CD14-positive monocyte (primary cell): ENCODE data around the gene ZDHHC14. TPM values are rescaled to one million over a fixed set of nuclear protein-coding genes. Genes with fewer than 3 reads are reported as not detected.
A peak's percentile ranks its signal among the peaks of the same experiment; 100 is the strongest.

Experiments used
- DNase-seq, 3 donors: peaks; one replicate each; pipeline ENCODE4 v3.0.0-alpha.2; 2011 to 2022
- H2AFZ ChIP-seq: 2 replicates; pipeline ENCODE4 v1.6.0; 2012; ENCODE audit warnings: mild to moderate bottlenecking, low read depth, low read length, inconsistent platforms; ENCODE audit not compliant: insufficient read depth, poor library complexity, severe bottlenecking
- H3K27ac ChIP-seq, 2 donors: 1 replicate in 1 of 2; 2 replicates in 1 of 2; pipeline ENCODE4 v1.5.1; 2012 to 2013; ENCODE audit warnings: low read length in 2 of 2, control low read depth in 1 of 2, inconsistent platforms in 1 of 2, low read depth in 1 of 2, mild to moderate bottlenecking in 1 of 2
- H3K27me3 ChIP-seq, 2 donors: one replicate each; pipeline versions ENCODE4 v1.6.0 to v1.6.1; 2011 to 2013; ENCODE audit warnings: low read length in 2 of 2; ENCODE audit not compliant: control insufficient read depth in 2 of 2, insufficient read depth in 2 of 2
- H3K36me3 ChIP-seq, 2 donors: replicated peaks in 1 of 2; 1 replicate in 1 of 2; 2 replicates in 1 of 2; pipeline versions ENCODE4 v1.5.1 to v1.6.1; 2012 to 2013; ENCODE audit warnings: low read length in 2 of 2, control low read depth in 1 of 2, inconsistent platforms in 1 of 2, mild to moderate bottlenecking in 1 of 2; ENCODE audit not compliant: insufficient read depth in 2 of 2, control insufficient read depth in 1 of 2
- H3K4me1 ChIP-seq, 2 donors: 1 replicate in 1 of 2; 2 replicates in 1 of 2; pipeline versions ENCODE4 v1.5.1 to v1.6.1; 2012 to 2013; ENCODE audit warnings: low read length in 2 of 2, control low read depth in 1 of 2, inconsistent platforms in 1 of 2, mild to moderate bottlenecking in 1 of 2, moderate library complexity in 1 of 2; ENCODE audit not compliant: insufficient read depth in 2 of 2, control insufficient read depth in 1 of 2
- H3K4me2 ChIP-seq: replicated peaks from 2 replicates; pipeline ENCODE3; 2012; ENCODE audit warnings: low read length, moderate library complexity, mild to moderate bottlenecking; ENCODE audit not compliant: poor library complexity, severe bottlenecking; ENCODE audit errors: extremely low read depth
- H3K4me3 ChIP-seq, 3 experiments: fragments of 200-600 bp in 1 of 3; sonication (generic) in 1 of 3; replicated peaks in 1 of 3; 1 replicate in 2 of 3; 2 replicates in 1 of 3; pipeline ENCODE4 v1.5.1; 2011 to 2013; ENCODE audit warnings: low read length in 3 of 3, mild to moderate bottlenecking in 3 of 3, control low read depth in 2 of 3, low read depth in 2 of 3, inconsistent platforms in 1 of 3, moderate library complexity in 1 of 3
- H3K79me2 ChIP-seq: 2 replicates; pipeline ENCODE4 v1.6.0; 2012; ENCODE audit warnings: mild to moderate bottlenecking, control low read depth, inconsistent platforms, low read length, moderate library complexity; ENCODE audit not compliant: insufficient read depth
- H3K9ac ChIP-seq: 2 replicates; pipeline ENCODE4 v1.6.0; 2017; ENCODE audit warnings: low read length, mild to moderate bottlenecking; ENCODE audit not compliant: insufficient read depth, poor library complexity, severe bottlenecking
- H3K9me3 ChIP-seq, 2 donors: replicated peaks in 1 of 2; 1 replicate in 1 of 2; 2 replicates in 1 of 2; pipeline versions ENCODE4 v1.5.1 to v1.6.1; 2012 to 2013; ENCODE audit warnings: low read length in 2 of 2, control low read depth in 1 of 2; ENCODE audit not compliant: control insufficient read depth in 1 of 2, insufficient read depth in 1 of 2
- H4K20me1 ChIP-seq: 2 replicates; pipeline ENCODE4 v1.6.0; 2012; ENCODE audit warnings: mild to moderate bottlenecking, low read length, control low read depth, moderate library complexity; ENCODE audit not compliant: insufficient read depth
- H3K27ac Mint-ChIP-seq, 7 donors: one replicate each; pipeline ENCODE4 v1.8.0; 2020; ENCODE audit warnings: mild to moderate bottlenecking in 7 of 7, mixed read lengths in 7 of 7, moderate library complexity in 6 of 7, inconsistent platforms in 2 of 7
- H3K27me3 Mint-ChIP-seq, 3 donors: one replicate each; pipeline ENCODE4 v1.8.0; 2021 to 2022; ENCODE audit warnings: low read depth in 3 of 3, mild to moderate bottlenecking in 3 of 3, mixed read lengths in 3 of 3, moderate library complexity in 3 of 3, inconsistent platforms in 1 of 3
- H3K36me3 Mint-ChIP-seq, 2 donors: one replicate each; pipeline ENCODE4 v1.8.0; 2020; ENCODE audit warnings: mixed read lengths in 2 of 2, inconsistent platforms in 1 of 2, mild to moderate bottlenecking in 1 of 2
- H3K4me1 Mint-ChIP-seq: one replicate; pipeline ENCODE4 v1.8.0; 2020; ENCODE audit warnings: mild to moderate bottlenecking, mixed read lengths
- H3K4me3 Mint-ChIP-seq, 2 donors: one replicate each; pipeline ENCODE4 v1.8.0; 2020; ENCODE audit warnings: mild to moderate bottlenecking in 2 of 2, mixed read lengths in 2 of 2, moderate library complexity in 1 of 2
- H3K9me3 Mint-ChIP-seq, 7 donors: one replicate each; pipeline ENCODE4 v1.8.0; 2020 to 2022; ENCODE audit warnings: mixed read lengths in 7 of 7, mild to moderate bottlenecking in 6 of 7, moderate library complexity in 6 of 7, inconsistent platforms in 2 of 7
- WGBS: methylation state at CpG from one replicate; pipeline ENCODE4 v1.1.5; 2013; ENCODE audit warnings: missing lambda C conversion rate; ENCODE audit not compliant: insufficient coverage; 5-methylcytosine and 5-hydroxymethylcytosine counted together
- intact Hi-C, 2 donors: fragments of 100-400 bp; cut with micrococcal nuclease; formaldehyde crosslinking; loops; one replicate each; pipeline versions ENCODE4 v1.15.0 to v1.15.1; 2023
- polyA plus RNA-seq, 3 donors: library from polyadenylated mRNA; depleted of rRNA in 1 of 3; unstranded in 2 of 3; stranded (reverse) in 1 of 3; fragments of 300-500 nt in 2 of 3; fragments of >200 nt in 1 of 3; fragmentation: Illumina TruSeq in 2 of 3; gene quantifications; 1 replicate in 2 of 3; 2 replicates in 1 of 3; pipeline ENCODE4 v1.2.3, GENCODE V29; 2012 to 2021
- TF ChIP-seq, protein P1 (sequence below): fragments of 200-600 bp; IDR thresholded peaks from one replicate; pipeline ENCODE4 v1.8.0; 2022; ENCODE audit warnings: antibody characterized with exemption, mild to moderate bottlenecking

Gene ZDHHC14
- polyA plus RNA-seq, 3 donors, result 0.30 to 1.7 (median 0.93) TPM

DNA sequence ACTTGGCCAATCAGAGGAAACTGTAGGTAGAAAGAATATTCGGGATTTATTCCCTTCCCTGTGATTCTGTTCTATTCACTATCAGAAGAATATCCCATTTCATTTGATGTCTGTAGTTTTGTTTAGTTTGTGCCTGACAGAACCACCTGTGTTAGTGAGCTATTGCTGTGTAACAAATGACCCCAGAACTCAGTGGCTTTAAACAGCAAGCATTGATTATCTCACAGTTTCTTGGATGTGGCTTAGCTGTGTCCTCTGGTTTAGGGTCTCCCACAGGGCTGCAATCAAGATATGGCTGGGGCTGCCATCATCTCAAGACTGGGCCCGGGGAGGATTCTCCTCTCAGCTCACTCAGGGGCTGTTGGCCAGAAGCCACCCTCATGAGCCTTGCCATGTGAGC, 143.7 kb downstream of the ZDHHC14 start:
- Mint-ChIP-seq H3K4me3 (no peak overlapping the region), H3K27me3 (peaks cover 0 to 2% (median 1%) of the 10 kb centered on the region in 3 donors), H3K9me3 (peaks cover 0 to 5% (median 0%) of the 10 kb centered on the region in 7 donors), H3K4me1 (peaks cover 46% of the 10 kb centered on the region), H3K27ac (no peak overlapping the region), H3K36me3 (peaks cover 2 to 3% of the 10 kb centered on the region in 2 donors)
- Histone ChIP-seq H3K4me2 (no peak overlapping the region), H3K4me1 (peaks cover 47 to 50% of the 10 kb centered on the region in 2 donors), H3K9ac (no peak overlapping the region), H3K36me3 (no peaks in the 10 kb centered on the region), H3K27ac (no peak overlapping the region), H4K20me1 (no peaks in the 10 kb centered on the region), H3K4me3 (no peak overlapping the region), H3K27me3 (no peaks in the 10 kb centered on the region), H3K9me3 (no peaks in the 10 kb centered on the region), H3K79me2 (no peaks in the 10 kb centered on the region), H2AFZ (no peak overlapping the region)
- TF ChIP-seq, protein P1, sequence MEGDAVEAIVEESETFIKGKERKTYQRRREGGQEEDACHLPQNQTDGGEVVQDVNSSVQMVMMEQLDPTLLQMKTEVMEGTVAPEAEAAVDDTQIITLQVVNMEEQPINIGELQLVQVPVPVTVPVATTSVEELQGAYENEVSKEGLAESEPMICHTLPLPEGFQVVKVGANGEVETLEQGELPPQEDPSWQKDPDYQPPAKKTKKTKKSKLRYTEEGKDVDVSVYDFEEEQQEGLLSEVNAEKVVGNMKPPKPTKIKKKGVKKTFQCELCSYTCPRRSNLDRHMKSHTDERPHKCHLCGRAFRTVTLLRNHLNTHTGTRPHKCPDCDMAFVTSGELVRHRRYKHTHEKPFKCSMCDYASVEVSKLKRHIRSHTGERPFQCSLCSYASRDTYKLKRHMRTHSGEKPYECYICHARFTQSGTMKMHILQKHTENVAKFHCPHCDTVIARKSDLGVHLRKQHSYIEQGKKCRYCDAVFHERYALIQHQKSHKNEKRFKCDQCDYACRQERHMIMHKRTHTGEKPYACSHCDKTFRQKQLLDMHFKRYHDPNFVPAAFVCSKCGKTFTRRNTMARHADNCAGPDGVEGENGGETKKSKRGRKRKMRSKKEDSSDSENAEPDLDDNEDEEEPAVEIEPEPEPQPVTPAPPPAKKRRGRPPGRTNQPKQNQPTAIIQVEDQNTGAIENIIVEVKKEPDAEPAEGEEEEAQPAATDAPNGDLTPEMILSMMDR, result no peak
- intact Hi-C loops, result no loop called here
- DNase-seq, result no peak
- WGBS, result 83% methylated on average over 1 of the region's 2 CpGs

DNA sequence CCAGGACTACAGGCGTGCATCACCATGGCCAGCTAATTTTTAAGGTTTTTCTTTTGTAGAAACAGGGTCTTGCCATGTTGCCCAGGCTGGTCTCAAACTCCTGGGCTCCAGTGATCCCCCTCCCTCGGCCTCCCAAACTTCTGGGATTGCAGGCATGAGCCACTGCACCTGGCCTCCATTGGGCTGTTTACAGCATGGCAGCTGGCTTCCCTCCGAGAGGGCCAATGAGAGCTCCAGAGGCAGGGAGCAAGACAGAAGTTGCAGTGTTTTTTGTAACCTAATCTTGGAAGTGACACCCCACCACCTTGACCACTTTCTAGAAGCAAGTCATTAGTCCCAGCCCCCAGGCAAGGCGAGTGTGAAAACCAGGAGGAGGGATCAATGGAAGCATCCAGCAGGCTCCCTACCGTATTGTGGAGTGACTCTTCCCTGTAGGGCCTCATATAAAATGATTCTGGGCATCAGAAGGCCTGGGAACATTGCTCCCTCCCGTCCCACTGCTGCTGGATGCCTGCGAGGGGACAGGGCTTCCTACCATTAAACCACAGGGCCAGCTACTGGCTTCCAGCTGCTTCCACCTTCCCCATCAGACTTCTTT, 144.4 kb downstream of the ZDHHC14 start:
- Histone ChIP-seq H3K79me2 (no peaks in the 10 kb centered on the region), H2AFZ (no peak overlapping the region), H3K4me3 (no peak overlapping the region), H3K4me1 (peaks cover 46 to 47% of the 10 kb centered on the region in 2 donors), H3K27me3 (no peaks in the 10 kb centered on the region), H3K36me3 (no peaks in the 10 kb centered on the region), H3K4me2 (no peak overlapping the region), H3K9me3 (no peaks in the 10 kb centered on the region), H3K9ac (no peak overlapping the region), H3K27ac (no peak overlapping the region), H4K20me1 (no peaks in the 10 kb centered on the region)
- peaks cover 42% of the 10 kb centered on the region for H3K4me1 Mint-ChIP-seq
- peak overlapping the region in 1 of 7 donors; percentile 11 for H3K27ac Mint-ChIP-seq
- H3K27me3 Mint-ChIP-seq, result peaks cover 0 to 2% (median 1%) of the 10 kb centered on the region in 3 donors
- no peak overlapping the region for H3K4me3 Mint-ChIP-seq
- H3K9me3 Mint-ChIP-seq, result peaks cover 0 to 5% (median 0%) of the 10 kb centered on the region in 7 donors
- no peak for DNase-seq
- TF ChIP-seq, protein P1, result no peak
- intact Hi-C loops, result no loop called here
- H3K36me3 Mint-ChIP-seq, result peaks cover 2 to 3% of the 10 kb centered on the region in 2 donors
- 74% methylated on average over 4 of the region's 7 CpGs for WGBS
